Smooth muscle cell (in vitro differentiated cells): ENCODE results near the gene WASF3. TPM values are rescaled to one million over a fixed set of nuclear protein-coding genes. Genes with fewer than 3 reads are reported as not detected.

Experiments used
- DNase-seq: peaks from one replicate; lab custom pipeline; 2025; ENCODE audit not compliant: unreplicated experiment; lab: John Stamatoyannopoulos, UW
- H2AFZ ChIP-seq: fragments of 200-600 bp; sonication (generic); 2 replicates; pipeline ENCODE4 v1.6.0; 2016; ENCODE audit warnings: antibody characterized with exemption, low read depth, mild to moderate bottlenecking
- H3F3A ChIP-seq: fragments of 200-600 bp; sonication (generic); 2 replicates; pipeline ENCODE4 v1.6.0; 2017; ENCODE audit warnings: antibody characterized with exemption, low read depth
- H3K27ac ChIP-seq: fragments of 200-600 bp; sonication (generic); 2 replicates; pipeline ENCODE4 v1.5.1; 2016; ENCODE audit warnings: low read depth, mild to moderate bottlenecking
- H3K27me3 ChIP-seq: fragments of 200-600 bp; sonication (generic); 2 replicates; pipeline ENCODE4 v1.6.1; 2016; ENCODE audit warnings: low read depth, mild to moderate bottlenecking
- H3K36me3 ChIP-seq: fragments of 200-600 bp; sonication (generic); 2 replicates; pipeline ENCODE4 v1.5.1; 2016; ENCODE audit warnings: low read depth
- H3K4me1 ChIP-seq: fragments of 200-600 bp; sonication (generic); 2 replicates; pipeline ENCODE4 v1.5.1; 2016; ENCODE audit warnings: low read depth
- H3K4me2 ChIP-seq: fragments of 200-600 bp; sonication (generic); 2 replicates; pipeline ENCODE4 v1.6.0; 2016; ENCODE audit warnings: mild to moderate bottlenecking
- H3K4me3 ChIP-seq: fragments of 200-600 bp; sonication (generic); 2 replicates; pipeline ENCODE4 v1.5.1; 2016; ENCODE audit warnings: mild to moderate bottlenecking
- H3K79me2 ChIP-seq: fragments of 200-600 bp; sonication (generic); 2 replicates; pipeline ENCODE4 v1.6.0; 2016; ENCODE audit warnings: low read depth, mild to moderate bottlenecking
- H3K9ac ChIP-seq: fragments of 200-600 bp; sonication (generic); 2 replicates; pipeline ENCODE4 v1.6.0; 2016; ENCODE audit warnings: low read depth
- H3K9me3 ChIP-seq: fragments of 200-600 bp; sonication (generic); replicated peaks from 2 replicates; pipeline ENCODE4 v1.5.1; 2016; ENCODE audit warnings: low read depth
- H4K20me1 ChIP-seq: fragments of 200-600 bp; sonication (generic); 2 replicates; pipeline ENCODE4 v1.6.0; 2016; ENCODE audit warnings: low read depth
- CTCF ChIP-seq: fragments of 200-600 bp; sonication (generic); IDR thresholded peaks from 2 replicates; pipeline ENCODE4 v1.5.1; 2017; ENCODE audit warnings: borderline replicate concordance, mild to moderate bottlenecking, antibody characterized with exemption; ENCODE audit not compliant: insufficient read depth, poor library complexity, severe bottlenecking
- whole genome bisulfite sequencing: methylation state at CpG from one replicate; pipeline ENCODE4 v1.1.7; 2016; ENCODE audit warnings: low lambda C conversion rate; 5-methylcytosine and 5-hydroxymethylcytosine counted together
- polyA plus RNA-seq: library from polyadenylated mRNA; unstranded; fragments of >200 nt; fragmentation: Nextera tagmentation; extraction: Ambion mirVana; gene quantifications from 2 replicates; pipeline ENCODE4 v1.2.1, GENCODE V29; 2016
- total RNA-seq: library from RNA; depleted of rRNA; stranded (reverse); fragments of >200 nt; gene quantifications from 2 replicates; pipeline ENCODE4 v1.2.3, GENCODE V29; 2014

The WASF3 gene
- total and polyA plus RNA-seq, 2 experiments from 2014 or later = 4.0 to 5.8 TPM

DNA sequence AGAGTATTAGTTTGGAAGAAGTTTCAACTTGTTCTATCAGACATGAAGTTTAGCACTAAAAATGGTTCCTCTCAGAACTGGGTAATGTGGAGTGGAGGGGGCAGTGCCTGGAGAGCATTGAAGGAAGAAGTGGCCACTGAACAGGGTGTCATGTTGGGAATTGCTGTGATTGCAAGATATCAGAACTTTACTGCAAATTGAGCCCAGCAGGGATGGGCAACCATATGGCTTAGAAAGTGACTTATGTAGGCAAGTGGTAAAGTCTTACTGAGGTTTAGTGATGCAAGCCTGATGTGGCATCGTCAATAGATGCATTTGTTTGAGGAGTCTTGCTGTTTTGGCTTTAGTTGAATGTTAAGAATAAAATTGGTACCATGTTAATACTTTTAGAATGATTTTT lies 31.7 kb downstream of the WASF3 start:
- DNase-seq = no peak
- Histone ChIP-seq H2AFZ (no peak overlapping the region), H3F3A (no peaks in the 10 kb centered on the region), H3K9ac (no peak overlapping the region), H3K4me2 (no peak overlapping the region), H3K9me3 (no peaks in the 10 kb centered on the region), H3K36me3 (no peaks in the 10 kb centered on the region), H3K4me1 (peaks cover 10% of the 10 kb centered on the region), H3K27ac (no peak overlapping the region), H3K79me2 (peaks cover 10% of the 10 kb centered on the region), H3K4me3 (no peak overlapping the region), H4K20me1 (peaks cover 53% of the 10 kb centered on the region), H3K27me3 (no peaks in the 10 kb centered on the region)
- no peak for TF ChIP-seq CTCF
- 96% methylated on average over 1 of the region's 1 CpG for WGBS

DNA sequence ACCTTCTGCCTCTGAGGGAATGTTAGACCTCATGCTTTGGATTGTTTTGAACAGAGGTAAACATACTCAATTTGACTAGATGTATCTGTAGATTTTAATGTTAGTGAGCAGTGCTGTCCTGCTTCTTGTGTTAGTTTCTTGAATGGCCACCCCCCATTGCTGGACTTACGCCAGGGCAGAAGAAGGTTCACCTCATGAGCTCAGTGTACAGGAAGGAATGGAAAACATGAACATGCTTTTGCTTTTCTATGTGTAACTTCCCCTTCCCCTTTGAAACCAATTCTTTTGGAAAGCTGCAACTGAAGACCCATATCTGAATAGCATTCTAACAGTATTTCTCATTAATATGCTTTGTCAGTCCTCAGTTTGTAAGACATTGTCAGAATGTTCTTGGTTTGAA lies 32.3 kb downstream of the WASF3 start:
- Histone ChIP-seq H3K27ac (no peak overlapping the region), H3K4me3 (no peak overlapping the region), H4K20me1 (peaks cover 48% of the 10 kb centered on the region), H3K79me2 (peaks cover 10% of the 10 kb centered on the region), H3K36me3 (no peaks in the 10 kb centered on the region), H3F3A (no peaks in the 10 kb centered on the region), H3K4me2 (no peak overlapping the region), H3K9me3 (no peaks in the 10 kb centered on the region), H3K4me1 (peaks cover 5% of the 10 kb centered on the region), H3K27me3 (no peaks in the 10 kb centered on the region), H2AFZ (no peak overlapping the region), H3K9ac (no peak overlapping the region)
- no peak for DNase-seq
- 96% methylated on average over 1 of the region's 1 CpG for WGBS
- TF ChIP-seq CTCF = no peak

DNA sequence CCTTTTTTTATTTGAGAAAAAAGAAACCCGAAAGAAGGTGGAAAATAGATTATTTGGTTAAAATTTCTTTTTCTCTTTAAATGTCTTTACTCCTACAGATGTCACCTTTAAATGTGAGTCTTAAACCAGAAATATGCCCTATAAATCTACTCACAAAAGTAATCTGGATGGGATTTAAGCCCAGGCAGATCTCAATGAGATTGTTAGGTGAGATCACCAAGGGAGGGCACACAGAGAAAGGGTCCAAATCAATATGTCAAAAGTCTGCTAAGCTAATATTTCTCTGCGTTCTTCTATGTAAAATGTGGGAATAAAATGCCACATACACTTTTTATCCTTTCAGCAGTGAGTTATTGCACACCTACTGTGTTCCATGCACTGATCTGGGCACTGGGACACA lies 32.9 kb downstream of the WASF3 start:
- peaks cover 45% of the 10 kb centered on the region for H4K20me1 ChIP-seq
- H3K79me2 ChIP-seq = peaks cover 10% of the 10 kb centered on the region
- no peak overlapping the region for H2AFZ ChIP-seq
- no peak overlapping the region for H3K4me2 ChIP-seq
- no peaks in the 10 kb centered on the region for H3K9me3 ChIP-seq
- H3K36me3 ChIP-seq = no peaks in the 10 kb centered on the region
- TF ChIP-seq CTCF = no peak
- H3K27ac ChIP-seq = no peak overlapping the region
- H3K4me3 ChIP-seq = no peak overlapping the region
- DNase-seq = no peak
- no peaks in the 10 kb centered on the region for H3F3A ChIP-seq
- 97% methylated on average over 2 of the region's 2 CpGs for WGBS
- H3K4me1 ChIP-seq = no peaks in the 10 kb centered on the region
- H3K27me3 ChIP-seq = no peaks in the 10 kb centered on the region
- H3K9ac ChIP-seq = no peak overlapping the region

- no peak overlapping the region for H2AFZ ChIP-seq
- H3K27ac ChIP-seq = no peak overlapping the region
- H3K4me2 ChIP-seq = no peak overlapping the region
- H3K36me3 ChIP-seq = no peaks in the 10 kb centered on the region
- no peak for TF ChIP-seq CTCF
- H3K4me1 ChIP-seq = no peaks in the 10 kb centered on the region
- H3K9ac ChIP-seq = no peak overlapping the region
- H4K20me1 ChIP-seq = peaks cover 39% of the 10 kb centered on the region
- H3K9me3 ChIP-seq = no peaks in the 10 kb centered on the region
- peaks cover 10% of the 10 kb centered on the region for H3K79me2 ChIP-seq
- no peaks in the 10 kb centered on the region for H3K27me3 ChIP-seq
- no peak overlapping the region for H3K4me3 ChIP-seq
- WGBS = 86% methylated on average over 4 of the region's 4 CpGs
- no peaks in the 10 kb centered on the region for H3F3A ChIP-seq
- no peak for DNase-seq
Measured at GRCh38 chr13:26590951-26591350, 33.5 kb downstream of the WASF3 start.
